SK-N-SH (cell line): ENCODE measurements around the gene ADRA1B. TPM values are rescaled to one million over a fixed set of nuclear protein-coding genes. Genes with fewer than 3 reads are reported as not detected.

Experiments used
- CTCF ChIA-PET: fragments of 300-600, 350-600 bp; formaldehyde crosslinking; extraction: SDS; loops from one replicate; lab custom pipeline; 2021; lab: Yijun Ruan, JAX
- POLR2A ChIA-PET: fragments of 350-600 bp; sonication (Branson Sonifier 250); formaldehyde crosslinking; extraction: SDS; loops from one replicate; lab custom pipeline; 2020; ENCODE audit warnings: antibody characterized with exemption, inconsistent platforms; lab: Yijun Ruan, JAX
- DNase-seq: peaks from one replicate; pipeline ENCODE4 v3.0.0; 2012
- H2AFZ ChIP-seq: fragments of 200-600 bp; sonication (generic); 2 replicates; pipeline ENCODE4 v1.8.1; 2016; ENCODE audit warnings: antibody characterized with exemption, mild to moderate bottlenecking, low read depth
- H3F3A ChIP-seq: fragments of 200-600 bp; sonication (generic); replicated peaks from 2 replicates; pipeline ENCODE3; 2016; ENCODE audit warnings: antibody characterized with exemption, mild to moderate bottlenecking; ENCODE audit not compliant: insufficient read depth
- H3K27ac ChIP-seq, 2 experiments: fragments of 200-500 bp in 1 of 2; fragments of 200-600 bp in 1 of 2; sonication (Bioruptor generic) in 1 of 2; sonication (generic), shearing (Covaris generic) in 1 of 2; 2 replicates each; pipeline versions ENCODE4 v1.5.1 to v1.6.1; 2014 to 2016; ENCODE audit warnings: low read depth in 2 of 2, inconsistent platforms in 1 of 2, low read length in 1 of 2, mild to moderate bottlenecking in 1 of 2, mixed read lengths in 1 of 2
- H3K27me3 ChIP-seq: fragments of 200-600 bp; sonication (generic), shearing (Covaris generic); 2 replicates; pipeline ENCODE4 v1.6.1; 2016; ENCODE audit warnings: mixed run types; ENCODE audit not compliant: insufficient read depth
- H3K36me3 ChIP-seq, 2 experiments: fragments of 200-500 bp in 1 of 2; fragments of 200-600 bp in 1 of 2; sonication (Bioruptor generic) in 1 of 2; sonication (generic) in 1 of 2; replicated peaks in 1 of 2; 2 replicates each; pipeline versions ENCODE3 to v1.5.1; 2014 to 2016; ENCODE audit warnings: low read length in 1 of 2, mild to moderate bottlenecking in 1 of 2; ENCODE audit not compliant: insufficient read depth in 2 of 2, control insufficient read depth in 1 of 2
- H3K4me1 ChIP-seq, 2 experiments: fragments of 200-500 bp in 1 of 2; fragments of 200-600 bp in 1 of 2; sonication (Bioruptor generic) in 1 of 2; sonication (generic), shearing (Covaris generic) in 1 of 2; 2 replicates each; pipeline versions ENCODE4 v1.5.1 to v1.6.1; 2014 to 2016; ENCODE audit warnings: low read depth in 1 of 2, low read length in 1 of 2, mixed run types in 1 of 2; ENCODE audit not compliant: insufficient read depth in 2 of 2, control insufficient read depth in 1 of 2
- H3K4me2 ChIP-seq: fragments of 200-600 bp; sonication (generic), shearing (Covaris generic); 2 replicates; pipeline ENCODE4 v1.6.1; 2017; ENCODE audit warnings: mixed run types
- H3K4me3 ChIP-seq, 2 experiments: fragments of 200-500 bp in 1 of 2; fragments of 200-600 bp in 1 of 2; sonication (Bioruptor generic) in 1 of 2; sonication (generic), shearing (Covaris generic) in 1 of 2; 2 replicates each; pipeline versions ENCODE4 v1.5.1 to v1.8.1; 2014 to 2016; ENCODE audit warnings: low read depth in 2 of 2, inconsistent platforms in 1 of 2, low read length in 1 of 2, mild to moderate bottlenecking in 1 of 2, mixed read lengths in 1 of 2, moderate library complexity in 1 of 2
- H3K79me2 ChIP-seq: fragments of 200-600 bp; sonication (generic); 2 replicates; pipeline ENCODE4 v1.8.1; 2017; ENCODE audit warnings: mild to moderate bottlenecking; ENCODE audit not compliant: insufficient read depth
- H3K9ac ChIP-seq: fragments of 200-600 bp; sonication (generic); 2 replicates; pipeline ENCODE4 v1.6.1; 2017; ENCODE audit warnings: mixed run types
- H3K9me2 ChIP-seq: fragments of 200-600 bp; sonication (generic); 2 replicates; pipeline ENCODE4 v1.6.1; 2017; ENCODE audit warnings: mixed run types
- H3K9me3 ChIP-seq: fragments of 200-600 bp; sonication (generic); 2 replicates; pipeline ENCODE4 v1.6.1; 2017; ENCODE audit warnings: mixed run types, mild to moderate bottlenecking, moderate library complexity
- H4K20me1 ChIP-seq: fragments of 200-600 bp; sonication (generic); 2 replicates; pipeline ENCODE4 v1.6.1; 2017; ENCODE audit warnings: mild to moderate bottlenecking, mixed run types; ENCODE audit not compliant: insufficient read depth
- CTCF ChIP-seq: fragments of 200-600 bp; sonication (generic); IDR thresholded peaks from 2 replicates; pipeline ENCODE4 v1.6.1; 2017; ENCODE audit warnings: antibody characterized with exemption, mild to moderate bottlenecking, moderate library complexity
- EP300 ChIP-seq, 2 experiments: IDR thresholded peaks; 2 replicates each; pipeline versions ENCODE4 v1.4.0 to v1.6.1; 2012; ENCODE audit warnings: borderline replicate concordance in 1 of 2, low read depth in 1 of 2, low read length in 1 of 2
- EZH2phosphoT487 ChIP-seq: fragments of 200-600 bp; sonication (generic); IDR thresholded peaks from 2 replicates; pipeline ENCODE4 v1.6.1; 2017; ENCODE audit warnings: low read depth, mixed run types, mild to moderate bottlenecking, antibody characterized with exemption, moderate library complexity, borderline replicate concordance
- FOSL2 ChIP-seq: IDR thresholded peaks from 2 replicates; pipeline ENCODE4 v1.4.0; 2012; ENCODE audit warnings: low read depth, mild to moderate bottlenecking, moderate library complexity, borderline replicate concordance
- GATA2 ChIP-seq: sonication (generic); formaldehyde crosslinking; IDR thresholded peaks from 2 replicates; pipeline ENCODE4 v1.5.0; 2020; ENCODE audit warnings: mild to moderate bottlenecking, missing genetic modification reagents
- IRF3 ChIP-seq: fragments of 150-350 bp; IDR thresholded peaks from 2 replicates; pipeline ENCODE4 v1.6.1; 2016; ENCODE audit warnings: mild to moderate bottlenecking, low read depth, low read length
- JUND ChIP-seq: IDR thresholded peaks from 2 replicates; pipeline ENCODE4 v1.4.0; 2012
- MAX ChIP-seq: IDR thresholded peaks from 2 replicates; pipeline ENCODE4 v1.4.0; 2012; ENCODE audit warnings: low read depth
- MEF2A ChIP-seq: IDR thresholded peaks from 2 replicates; pipeline ENCODE4 v1.4.0; 2012; ENCODE audit warnings: low read depth, borderline replicate concordance
- MXI1 ChIP-seq: IDR thresholded peaks from 2 replicates; pipeline ENCODE4 v1.6.1; 2012; ENCODE audit warnings: mild to moderate bottlenecking, low read depth, low read length, improper control_type of control experiment
- NFIC ChIP-seq: IDR thresholded peaks from 2 replicates; pipeline ENCODE4 v1.4.0; 2012; ENCODE audit warnings: borderline replicate concordance
- NRF1 ChIP-seq: IDR thresholded peaks from 2 replicates; pipeline ENCODE4 v1.6.1; 2012; ENCODE audit warnings: low read depth, mild to moderate bottlenecking, low read length
- POLR2AphosphoS5 ChIP-seq: IDR thresholded peaks from 2 replicates; pipeline ENCODE4 v1.6.1; 2012; ENCODE audit warnings: low read depth, low read length
- RAD21 ChIP-seq: IDR thresholded peaks from 2 replicates; pipeline ENCODE4 v1.6.1; 2012; ENCODE audit warnings: mild to moderate bottlenecking, low read length
- RCOR1 ChIP-seq: fragments of 150-350 bp; IDR thresholded peaks from 2 replicates; pipeline ENCODE4 v1.6.1; 2017; ENCODE audit warnings: antibody characterized with exemption, low read length
- REST ChIP-seq: IDR thresholded peaks from 2 replicates; pipeline ENCODE4 v1.6.1; 2012; ENCODE audit warnings: mild to moderate bottlenecking, low read depth, low read length, moderate library complexity
- SIN3A ChIP-seq: IDR thresholded peaks from 2 replicates; pipeline ENCODE4 v1.6.1; 2012; ENCODE audit warnings: low read depth, mild to moderate bottlenecking, low read length, moderate library complexity, borderline replicate concordance
- TAF1 ChIP-seq: IDR thresholded peaks from 2 replicates; pipeline ENCODE4 v1.6.1; 2012; ENCODE audit warnings: low read depth, mild to moderate bottlenecking, low read length, moderate library complexity, borderline replicate concordance
- TCF12 ChIP-seq: IDR thresholded peaks from 2 replicates; pipeline ENCODE4 v1.4.0; 2012
- USF2 ChIP-seq: fragments of 150-350 bp; IDR thresholded peaks from 2 replicates; pipeline ENCODE4 v1.6.1; 2017; ENCODE audit warnings: antibody characterized with exemption, low read length, low read depth, borderline replicate concordance
- WGBS: methylation state at CpG from one replicate; pipeline ENCODE4 v1.1.6; 2017; ENCODE audit warnings: low lambda C conversion rate; 5-methylcytosine and 5-hydroxymethylcytosine counted together
- polyA plus RNA-seq, 3 experiments: library from polyadenylated mRNA; depleted of rRNA; stranded (reverse); fragments of >200 nt; gene quantifications; 2 replicates each; pipeline ENCODE4 v1.2.3, GENCODE V29; 2012

ADRA1B gene
- polyA plus RNA-seq, 1 of the 3 experiments (the other 2 are of a cell fraction), result 2.2 TPM

DNA sequence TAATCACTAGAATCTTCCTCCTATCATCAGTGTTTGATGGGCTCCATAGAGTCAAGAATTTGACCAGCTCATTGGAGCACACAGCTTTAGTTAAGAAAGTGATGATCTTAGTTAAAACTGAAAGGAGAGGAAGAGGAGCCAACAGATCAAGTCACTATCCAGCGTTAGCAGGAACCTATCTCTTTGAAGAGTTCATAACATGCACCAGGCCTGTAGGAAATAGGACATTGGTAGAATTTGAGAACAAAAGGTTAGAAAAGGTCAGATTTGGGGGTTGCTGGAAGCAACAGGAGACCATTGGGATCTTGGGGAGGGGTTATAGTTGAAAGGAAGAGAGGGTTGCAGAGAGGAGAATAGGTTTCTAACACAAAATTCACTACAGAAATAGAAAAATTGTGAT, 11.4 kb upstream of the ADRA1B start:
- no peaks in the 10 kb centered on the region for H4K20me1 ChIP-seq
- no peak overlapping the region; the same call in 1 of the 2 replicates for H2AFZ ChIP-seq
- H3K4me1 ChIP-seq, result peaks cover 2 to 30% of the 10 kb centered on the region in 2 experiments; a peak in 3 of 4 replicates
- H3K27ac ChIP-seq, result peak overlapping the region in 1 of 2 experiments; percentile 54; a peak in 2 of 4 replicates
- peaks cover 40% of the 10 kb centered on the region for H3F3A ChIP-seq
- H3K9ac ChIP-seq, result peak overlapping the region; percentile 5; the same call in 1 of the 2 replicates
- no peaks in the 10 kb centered on the region for H3K9me3 ChIP-seq
- WGBS, result 64% methylated on average over 1 of the region's 1 CpG
- CTCF ChIA-PET, result no interaction called here
- H3K36me3 ChIP-seq, result no peaks in the 10 kb centered on the region
- H3K9me2 ChIP-seq, result no peaks in the 10 kb centered on the region
- no peak for DNase-seq
- no peak overlapping the region for H3K4me3 ChIP-seq
- H3K27me3 ChIP-seq, result no peaks in the 10 kb centered on the region
- no peaks in the 10 kb centered on the region for H3K79me2 ChIP-seq
- H3K4me2 ChIP-seq, result no peak overlapping the region
- POLR2A ChIA-PET, result no interaction called here
- no peak for TF ChIP-seq TCF12

DNA sequence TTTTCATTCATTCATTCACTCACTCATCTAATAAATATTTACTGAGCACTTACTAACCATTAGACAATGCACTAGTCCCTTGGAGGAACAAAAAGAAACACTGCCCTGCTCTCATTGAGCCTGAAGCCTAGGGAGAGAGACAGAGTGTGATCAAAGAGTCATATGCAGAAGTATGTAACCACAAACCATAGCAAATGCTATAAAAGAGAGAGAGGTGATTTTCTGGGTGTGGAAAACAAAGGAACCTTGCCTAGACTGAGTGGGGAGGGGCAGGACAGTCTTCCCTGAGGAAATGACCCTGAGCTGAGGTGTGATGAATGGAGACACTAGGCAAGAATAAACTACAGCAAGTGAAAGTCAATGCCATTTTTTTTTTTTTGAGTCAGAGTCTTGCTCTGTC, 10.8 kb upstream of the ADRA1B start:
- H3F3A ChIP-seq, result peaks cover 35% of the 10 kb centered on the region
- H3K9ac ChIP-seq, result no peak overlapping the region; the same call in 1 of the 2 replicates
- peak overlapping the region in 1 of 2 experiments; percentile 54; a peak in 2 of 4 replicates for H3K27ac ChIP-seq
- H3K79me2 ChIP-seq, result no peaks in the 10 kb centered on the region
- H3K36me3 ChIP-seq, result no peaks in the 10 kb centered on the region
- no peaks in the 10 kb centered on the region for H3K9me3 ChIP-seq
- no peaks in the 10 kb centered on the region for H3K27me3 ChIP-seq
- no peak overlapping the region for H3K4me3 ChIP-seq
- H3K4me1 ChIP-seq, result peaks cover 1 to 26% of the 10 kb centered on the region in 2 experiments; a peak in 2 of 4 replicates
- CTCF ChIA-PET, result no interaction called here
- POLR2A ChIA-PET, result no interaction called here
- H2AFZ ChIP-seq, result no peak overlapping the region
- no peaks in the 10 kb centered on the region for H4K20me1 ChIP-seq
- DNase-seq, result no peak
- H3K9me2 ChIP-seq, result no peaks in the 10 kb centered on the region
- no peak overlapping the region; the same call in 1 of the 2 replicates for H3K4me2 ChIP-seq
- TF ChIP-seq NRF1 (no peak), POLR2AphosphoS5 (peak; percentile 41; the same call in 1 of the 2 replicates), MAX (peak; percentile 66; the same call in 1 of the 2 replicates), NFIC (peak; percentile 74), MXI1 (no peak), FOSL2 (peak; percentile 80), GATA2 (CRISPR knock-in tag) (no peak), EZH2phosphoT487 (no peak), RCOR1 (no peak), EP300 (IDR thresholded peaks at IDR 0.05; ENCODE audit: borderline replicate concordance in 1 of 2, low read depth in 1 of 2, low read length in 1 of 2) (peak in 1 of 2 experiments; percentile 88; a peak in 2 of 4 replicates), CTCF (no peak), RAD21 (no peak), TAF1 (no peak), JUND (peak; percentile 84), USF2 (no peak), REST (no peak), TCF12 (peak; percentile 85), IRF3 (no peak), MEF2A (no peak), SIN3A (no peak)
